H1 (cell line): Measurements from ENCODE around the gene ABHD2. TPM values are rescaled to one million over a fixed set of nuclear protein-coding genes. Genes with fewer than 3 reads are reported as not detected.

Source experiments
- ATF3 ChIP-seq: IDR thresholded peaks from 2 replicates; pipeline ENCODE4 v1.6.1; 2011; ENCODE audit warnings: low read depth, mild to moderate bottlenecking, low read length; ENCODE audit not compliant: insufficient read depth
- CHD7 ChIP-seq: fragments of 300-600 bp; sonication (generic); IDR thresholded peaks from 2 replicates; pipeline ENCODE4 v1.7.1; 2012; ENCODE audit warnings: low read length, moderate library complexity, mild to moderate bottlenecking, inconsistent platforms; ENCODE audit not compliant: insufficient replicate concordance
- NANOG ChIP-seq: IDR thresholded peaks from 2 replicates; pipeline ENCODE4 v1.6.1; 2011; ENCODE audit warnings: low read length, low read depth, mild to moderate bottlenecking, inconsistent platforms; ENCODE audit not compliant: insufficient read depth, poor library complexity, severe bottlenecking
- POLR2A ChIP-seq, 2 experiments: IDR thresholded peaks; 1 replicate in 1 of 2; 2 replicates in 1 of 2; pipeline ENCODE4 v1.6.1; 2011; ENCODE audit warnings: low read depth in 2 of 2, low read length in 2 of 2, mild to moderate bottlenecking in 2 of 2; ENCODE audit errors: control extremely low read depth in 1 of 2
- RAD21 ChIP-seq, 2 experiments: IDR thresholded peaks in 1 of 2; conservative IDR thresholded peaks in 1 of 2; 2 replicates each; pipeline ENCODE4 v1.6.1; 2011; ENCODE audit warnings: low read depth in 2 of 2, low read length in 2 of 2, improper control_type of control experiment in 1 of 2, inconsistent platforms in 1 of 2, mild to moderate bottlenecking in 1 of 2, moderate library complexity in 1 of 2
- RFX5 ChIP-seq: IDR thresholded peaks from 2 replicates; pipeline ENCODE4 v1.6.1; 2011; ENCODE audit warnings: low read depth, low read length, improper control_type of control experiment, borderline replicate concordance
- SAP30 ChIP-seq: fragments of 300-600 bp; sonication (generic); IDR thresholded peaks from 2 replicates; pipeline ENCODE4 v1.7.1; 2012; ENCODE audit warnings: low read length, moderate library complexity, mild to moderate bottlenecking, inconsistent platforms; ENCODE audit not compliant: insufficient read depth, insufficient replicate concordance
- SP1 ChIP-seq: IDR thresholded peaks from 2 replicates; pipeline ENCODE4 v1.6.1; 2011; ENCODE audit warnings: low read depth, low read length
- TEAD4 ChIP-seq: IDR thresholded peaks from 2 replicates; pipeline ENCODE4 v1.6.1; 2012; ENCODE audit warnings: low read depth, low read length, inconsistent platforms, mixed read lengths
- YY1 ChIP-seq: IDR thresholded peaks from 2 replicates; pipeline ENCODE4 v1.6.1; 2011; ENCODE audit warnings: low read depth, mild to moderate bottlenecking, low read length
- polyA plus RNA-seq, 7 experiments: library from polyadenylated mRNA; depleted of rRNA in 3 of 7; stranded (reverse) in 5 of 7; unstranded in 2 of 7; fragments of >200 nt in 5 of 7; fragments of 200-250 nt in 2 of 7; gene quantifications; 1 replicate in 5 of 7; 2 replicates in 1 of 7; 4 replicates in 1 of 7; pipeline versions ENCODE4 v1.2.1 to v1.2.3, GENCODE V29; 2011 to 2013; ENCODE audit warnings: missing spikeins in 2 of 7, mixed read lengths in 2 of 7
- total RNA-seq: library from RNA; stranded (reverse); fragmentation: NEBNext Ultra II Directional; extraction: Animal tissue kit (Norgen Biotek cat#: 25700); gene quantifications from 2 replicates; pipeline ENCODE4 v1.2.1, GENCODE V29; 2021

The ABHD2 gene
- total and polyA plus RNA-seq, 2 of the 8 experiments (the other 6 are each of a cell fraction or from before 2014, with no cell fraction given): 9.1 to 23.7 TPM

- TF ChIP-seq CHD7 (no peak), RAD21 (IDR thresholded peaks at IDR 0.05 in 1 of 2, conservative IDR thresholded peaks at IDR 0.05 in 1 of 2; ENCODE audit: low read depth in 2 of 2, low read length in 2 of 2) (peak; percentile 96 to 98), NANOG (no peak), POLR2A (IDR thresholded peaks at IDR 0.05; ENCODE audit: control extremely low read depth in 1 of 2, low read depth in 2 of 2, low read length in 2 of 2) (no peak), ATF3 (0 out of 2 replicates have a peak, but pooled peaks have one; percentile 29), YY1 (peak; percentile 36; the same call in 1 of the 2 replicates), RFX5 (no peak), SAP30 (no peak), SP1 (no peak), TEAD4 (peak; percentile 91)
These were observed 30.6 kb upstream of the ABHD2 start (continued) for GRCh38 chr15:89057506-89058133.
